SK-N-MC (cell line): ENCODE measurements around the gene RABGGTA.

Source experiments
- EZH2 ChIP-seq: fragments of 200-600 bp; sonication (generic); IDR thresholded peaks from one replicate; pipeline ENCODE4 v1.6.1; 2017; ENCODE audit warnings: antibody characterized with exemption
- FOXP2 ChIP-seq: optimal IDR thresholded peaks from 2 replicates; pipeline ENCODE3; 2011; ENCODE audit warnings: mild to moderate bottlenecking, moderate library complexity; ENCODE audit not compliant: insufficient read depth; ENCODE audit errors: extremely low read length, control extremely low read depth
- POLR2AphosphoS5 ChIP-seq: IDR thresholded peaks from 2 replicates; pipeline ENCODE4 v1.6.1; 2012; ENCODE audit warnings: mild to moderate bottlenecking, low read depth, low read length, borderline replicate concordance

DNA sequence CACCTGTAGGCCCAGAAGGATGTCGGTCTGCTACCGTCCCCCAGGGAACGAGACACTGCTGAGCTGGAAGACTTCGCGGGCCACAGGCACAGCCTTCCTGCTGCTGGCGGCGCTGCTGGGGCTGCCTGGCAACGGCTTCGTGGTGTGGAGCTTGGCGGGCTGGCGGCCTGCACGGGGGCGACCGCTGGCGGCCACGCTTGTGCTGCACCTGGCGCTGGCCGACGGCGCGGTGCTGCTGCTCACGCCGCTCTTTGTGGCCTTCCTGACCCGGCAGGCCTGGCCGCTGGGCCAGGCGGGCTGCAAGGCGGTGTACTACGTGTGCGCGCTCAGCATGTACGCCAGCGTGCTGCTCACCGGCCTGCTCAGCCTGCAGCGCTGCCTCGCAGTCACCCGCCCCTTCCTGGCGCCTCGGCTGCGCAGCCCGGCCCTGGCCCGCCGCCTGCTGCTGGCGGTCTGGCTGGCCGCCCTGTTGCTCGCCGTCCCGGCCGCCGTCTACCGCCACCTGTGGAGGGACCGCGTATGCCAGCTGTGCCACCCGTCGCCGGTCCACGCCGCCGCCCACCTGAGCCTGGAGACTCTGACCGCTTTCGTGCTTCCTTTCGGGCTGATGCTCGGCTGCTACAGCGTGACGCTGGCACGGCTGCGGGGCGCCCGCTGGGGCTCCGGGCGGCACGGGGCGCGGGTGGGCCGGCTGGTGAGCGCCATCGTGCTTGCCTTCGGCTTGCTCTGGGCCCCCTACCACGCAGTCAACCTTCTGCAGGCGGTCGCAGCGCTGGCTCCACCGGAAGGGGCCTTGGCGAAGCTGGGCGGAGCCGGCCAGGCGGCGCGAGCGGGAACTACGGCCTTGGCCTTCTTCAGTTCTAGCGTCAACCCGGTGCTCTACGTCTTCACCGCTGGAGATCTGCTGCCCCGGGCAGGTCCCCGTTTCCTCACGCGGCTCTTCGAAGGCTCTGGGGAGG, 39.5 kb upstream of the RABGGTA start, which contains the start of gene LTB4R:
- TF ChIP-seq POLR2AphosphoS5 (no peak), FOXP2 (no peak), EZH2 (no peak)
